NB4 (cell line): Measurements from ENCODE around the gene BHLHE23.

ENCODE experiments used
- CTCF ChIP-seq: IDR thresholded peaks from one replicate; pipeline ENCODE4 v1.5.1; 2012; ENCODE audit warnings: low read depth, low read length
- MAX ChIP-seq: IDR thresholded peaks from 2 replicates; pipeline ENCODE4 v1.6.1; 2011; ENCODE audit warnings: low read depth, low read length
- MYC ChIP-seq: IDR thresholded peaks from 2 replicates; pipeline ENCODE4 v1.6.1; 2011; ENCODE audit warnings: low read depth, low read length
- POLR2A ChIP-seq: IDR thresholded peaks from 2 replicates; pipeline ENCODE4 v1.6.1; 2011; ENCODE audit warnings: mild to moderate bottlenecking; ENCODE audit not compliant: insufficient read length; ENCODE audit errors: extremely low read depth

GRCh38 chr20:62995481-62995880 lies 11.3 kb downstream of the BHLHE23 start:
- no peak for TF ChIP-seq CTCF
- no peak for TF ChIP-seq MAX
- TF ChIP-seq POLR2A = no peak
- no peak for TF ChIP-seq MYC
